ENCODE results near the gene UBE3A. TPM values are rescaled to one million over a fixed set of nuclear protein-coding genes. Genes with fewer than 3 reads are reported as not detected.

UBE3A gene
- total RNA-seq, 2 donors from 2014 or later, result 92.2 to 101 TPM

DNA sequence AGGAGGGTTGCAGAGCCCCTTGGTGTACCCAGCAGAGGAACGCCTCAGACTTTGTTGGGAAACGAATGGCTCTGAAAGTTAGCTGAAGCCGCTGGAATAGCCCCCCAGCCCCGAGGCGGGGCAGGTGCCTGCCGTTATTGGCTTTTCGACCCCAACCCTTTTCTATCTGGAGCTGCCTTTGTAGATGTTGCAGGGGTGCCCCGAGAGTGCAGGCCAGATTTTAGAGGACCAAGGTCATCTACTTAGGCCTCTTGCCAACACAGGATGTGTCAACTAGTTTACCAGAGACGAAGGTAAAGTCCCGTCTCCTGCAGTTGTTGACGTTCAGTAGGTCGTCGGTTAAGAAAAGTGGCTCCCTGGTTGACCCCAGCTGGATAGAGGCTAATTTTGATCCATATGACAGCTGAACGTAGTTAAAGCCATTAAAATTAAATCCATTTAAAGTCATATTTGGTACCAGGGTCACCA, 579 bp upstream of the UBE3A start:
- DNase-seq, result no peak
- Histone ChIP-seq H3K4me1 (ENCODE audit: control insufficient read depth, insufficient read depth, low read length) (no peaks in the 10 kb centered on the region), H3K36me3 (ENCODE audit: control insufficient read depth, insufficient read depth, low read length) (peaks cover 6% of the 10 kb centered on the region), H3K27ac (ENCODE audit: low read depth, low read length) (peak overlapping the region; percentile 93), H3K27me3 (ENCODE audit: control insufficient read depth, insufficient read depth, low read length, poor library complexity, severe bottlenecking) (no peaks in the 10 kb centered on the region), H3K9me3 (ENCODE audit: control insufficient read depth, low read length) (no peaks in the 10 kb centered on the region), H3K4me3 (ENCODE audit: low read length) (peak overlapping the region; percentile 96), H3K9ac (ENCODE audit: extremely low read depth, low read length, poor library complexity, severe bottlenecking) (peak overlapping the region; percentile 96)
- 15 to 18% methylated on average over 11 to 14 of the region's 14 CpGs for WGBS, 2 experiments (ENCODE audit: insufficient coverage in 1 of 2, insufficient read length in 1 of 2)
- peaks cover 13% of the 10 kb centered on the region for H3K4me1 Mint-ChIP-seq
- peak overlapping the region; percentile 97 for H3K27ac Mint-ChIP-seq
- peak overlapping the region; percentile 91 for H3K4me3 Mint-ChIP-seq
- TF ChIP-seq, protein P1, sequence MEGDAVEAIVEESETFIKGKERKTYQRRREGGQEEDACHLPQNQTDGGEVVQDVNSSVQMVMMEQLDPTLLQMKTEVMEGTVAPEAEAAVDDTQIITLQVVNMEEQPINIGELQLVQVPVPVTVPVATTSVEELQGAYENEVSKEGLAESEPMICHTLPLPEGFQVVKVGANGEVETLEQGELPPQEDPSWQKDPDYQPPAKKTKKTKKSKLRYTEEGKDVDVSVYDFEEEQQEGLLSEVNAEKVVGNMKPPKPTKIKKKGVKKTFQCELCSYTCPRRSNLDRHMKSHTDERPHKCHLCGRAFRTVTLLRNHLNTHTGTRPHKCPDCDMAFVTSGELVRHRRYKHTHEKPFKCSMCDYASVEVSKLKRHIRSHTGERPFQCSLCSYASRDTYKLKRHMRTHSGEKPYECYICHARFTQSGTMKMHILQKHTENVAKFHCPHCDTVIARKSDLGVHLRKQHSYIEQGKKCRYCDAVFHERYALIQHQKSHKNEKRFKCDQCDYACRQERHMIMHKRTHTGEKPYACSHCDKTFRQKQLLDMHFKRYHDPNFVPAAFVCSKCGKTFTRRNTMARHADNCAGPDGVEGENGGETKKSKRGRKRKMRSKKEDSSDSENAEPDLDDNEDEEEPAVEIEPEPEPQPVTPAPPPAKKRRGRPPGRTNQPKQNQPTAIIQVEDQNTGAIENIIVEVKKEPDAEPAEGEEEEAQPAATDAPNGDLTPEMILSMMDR (conservative IDR thresholded peaks at IDR 0.05), result no peak
- H3K36me3 Mint-ChIP-seq (ENCODE audit: low read depth), result peaks cover 6% of the 10 kb centered on the region
- H3K27me3 Mint-ChIP-seq (ENCODE audit: insufficient read depth), result no peaks in the 10 kb centered on the region
- H3K9me3 Mint-ChIP-seq, result no peaks in the 10 kb centered on the region

- Histone ChIP-seq H3K36me3 (ENCODE audit: control insufficient read depth, insufficient read depth, low read length) (peaks cover 6% of the 10 kb centered on the region), H3K4me1 (ENCODE audit: control insufficient read depth, insufficient read depth, low read length) (no peaks in the 10 kb centered on the region), H3K27me3 (ENCODE audit: control insufficient read depth, insufficient read depth, low read length, poor library complexity, severe bottlenecking) (no peaks in the 10 kb centered on the region), H3K27ac (ENCODE audit: low read depth, low read length) (peak overlapping the region; percentile 96), H3K4me3 (ENCODE audit: low read length) (peak overlapping the region; percentile 97), H3K9me3 (ENCODE audit: control insufficient read depth, low read length) (no peaks in the 10 kb centered on the region), H3K9ac (ENCODE audit: extremely low read depth, low read length, poor library complexity, severe bottlenecking) (peak overlapping the region; percentile 92)
- Mint-ChIP-seq H3K27ac (peak overlapping the region; percentile 97), H3K27me3 (ENCODE audit: insufficient read depth) (no peaks in the 10 kb centered on the region), H3K4me3 (peak overlapping the region; percentile 91), H3K4me1 (peaks cover 13% of the 10 kb centered on the region), H3K9me3 (no peaks in the 10 kb centered on the region), H3K36me3 (ENCODE audit: low read depth) (peaks cover 6% of the 10 kb centered on the region)
- TF ChIP-seq, protein P1 (conservative IDR thresholded peaks at IDR 0.05), result peak; percentile 65
- WGBS, 2 experiments (ENCODE audit: insufficient coverage in 1 of 2, insufficient read length in 1 of 2), result 0% methylated on average over 9 to 67 of the region's 67 CpGs
- DNase-seq, result peak; percentile 85
Observed at GRCh38 chr15:25437777-25438600, 835 bp downstream of the UBE3A start.

DNA sequence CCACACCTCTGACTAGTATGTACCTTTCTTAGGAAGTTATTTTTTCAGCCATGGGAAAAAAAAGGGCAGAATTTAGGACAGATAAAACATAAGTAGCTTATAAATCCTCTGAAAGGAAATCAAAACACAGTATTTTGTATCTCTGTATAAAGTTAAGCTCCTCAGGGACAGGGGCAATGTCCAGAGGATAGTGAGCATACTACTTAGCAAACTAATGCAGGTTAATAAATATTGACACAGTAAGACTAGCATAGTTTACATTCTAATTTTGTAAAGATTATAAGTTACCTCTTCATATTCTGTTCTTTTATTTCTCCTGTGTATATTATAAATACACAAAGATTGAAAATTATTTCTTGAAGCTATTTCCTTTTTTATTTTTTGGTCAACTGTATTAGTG, 2.1 kb downstream of the UBE3A start:
- peaks cover 6% of the 10 kb centered on the region for H3K36me3 Mint-ChIP-seq (ENCODE audit: low read depth)
- no peak for DNase-seq
- no peaks in the 10 kb centered on the region for H3K9me3 Mint-ChIP-seq
- peaks cover 13% of the 10 kb centered on the region for H3K4me1 Mint-ChIP-seq
- Histone ChIP-seq H3K36me3 (ENCODE audit: control insufficient read depth, insufficient read depth, low read length) (peaks cover 6% of the 10 kb centered on the region), H3K4me1 (ENCODE audit: control insufficient read depth, insufficient read depth, low read length) (no peaks in the 10 kb centered on the region), H3K4me3 (ENCODE audit: low read length) (peak overlapping the region; percentile 97), H3K9me3 (ENCODE audit: control insufficient read depth, low read length) (no peaks in the 10 kb centered on the region), H3K27ac (ENCODE audit: low read depth, low read length) (no peak overlapping the region), H3K27me3 (ENCODE audit: control insufficient read depth, insufficient read depth, low read length, poor library complexity, severe bottlenecking) (no peaks in the 10 kb centered on the region), H3K9ac (ENCODE audit: extremely low read depth, low read length, poor library complexity, severe bottlenecking) (peak overlapping the region; percentile 92)
- TF ChIP-seq, protein P1 (conservative IDR thresholded peaks at IDR 0.05), result no peak
- H3K27ac Mint-ChIP-seq, result no peak overlapping the region
- H3K27me3 Mint-ChIP-seq (ENCODE audit: insufficient read depth), result no peaks in the 10 kb centered on the region
- H3K4me3 Mint-ChIP-seq, result peak overlapping the region; percentile 91
